ENCODE measurements around the gene MYOCOS.
"Not testable (repeated sequence)": the region's sequence is repeated elsewhere in the genome, so short reads cannot be mapped to it uniquely, and the experiment has no call there.

Gene MYOCOS

GRCh38 chr1:171656206-171656605, 34.2 kb downstream of the MYOCOS start:
- not testable (repeated sequence) for DNase-seq (ENCODE audit: insufficient read length, low spot score); FAIRE-seq

GRCh38 chr1:171661076-171661650, 39.1 kb downstream of the MYOCOS start:
- no peak for DNase-seq (ENCODE audit: insufficient read length, low spot score)
- FAIRE-seq: no peak

- FAIRE-seq (no peak), DNase-seq (ENCODE audit: insufficient read length, low spot score) (no peak)
Measured at GRCh38 chr1:171663036-171663853, 41.2 kb downstream of the MYOCOS start.

- DNase-seq (ENCODE audit: insufficient read length, low spot score): no peak
- FAIRE-seq: no peak
Measured at GRCh38 chr1:171663854-171664575, 42.0 kb downstream of the MYOCOS start.

DNA sequence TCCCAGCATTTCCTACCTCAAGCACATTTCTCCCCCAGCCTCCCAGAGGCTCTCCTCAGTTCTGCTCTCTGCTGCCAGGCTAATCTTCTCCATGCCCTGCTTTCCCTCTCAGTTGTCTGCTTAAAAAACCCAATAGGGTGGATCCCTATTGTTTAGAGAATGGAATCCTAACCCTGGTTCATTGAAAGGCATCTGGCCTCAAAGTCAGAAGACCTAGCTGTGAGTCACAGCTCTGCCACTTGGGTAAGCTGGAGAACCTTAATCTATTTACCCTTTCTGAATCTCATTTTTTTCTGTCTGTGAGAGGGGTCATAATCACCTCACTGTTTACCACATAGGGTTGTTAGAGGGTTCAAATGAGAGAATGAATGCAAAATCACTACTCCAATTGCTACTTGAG, 42.9 kb downstream of the MYOCOS start:
- no peak for FAIRE-seq
- no peak for DNase-seq (ENCODE audit: insufficient read length, low spot score)

GRCh38 chr1:171666114-171666769, 44.2 kb downstream of the MYOCOS start:
- FAIRE-seq (no peak), DNase-seq (ENCODE audit: insufficient read length, low spot score) (no peak)

GRCh38 chr1:171668372-171668771, 46.3 kb downstream of the MYOCOS start:
- FAIRE-seq (no peak), DNase-seq (ENCODE audit: insufficient read length, low spot score) (no peak)

GRCh38 chr1:171670739-171671138, 48.7 kb downstream of the MYOCOS start:
- FAIRE-seq (no peak), DNase-seq (ENCODE audit: insufficient read length, low spot score) (no peak)

GRCh38 chr1:171674431-171675405, 52.7 kb downstream of the MYOCOS start:
- DNase-seq (ENCODE audit: insufficient read length, low spot score) (no peak), FAIRE-seq (no peak)
